Kidney (tissue), 14 donors: ENCODE results near the gene CYP19A1. TPM values are rescaled to one million over a fixed set of nuclear protein-coding genes. Genes with fewer than 3 reads are reported as not detected.
"Not testable (repeated sequence)": the region's sequence is repeated elsewhere in the genome, so short reads cannot be mapped to it uniquely, and the experiment has no call there.

Source experiments
- DNase-seq, 5 donors: peaks; one replicate each; pipeline ENCODE4 v3.0.0-alpha.2; 2013 to 2020
- FAIRE-seq: peaks from 2 replicates; lab custom pipeline; 2012; peaks lifted over from hg19 to GRCh38; lab: Jason Lieb, UNC
- H3K27ac ChIP-seq, 2 donors: one replicate each; pipeline ENCODE4 v1.7.0; 2013; ENCODE audit warnings: low read depth in 2 of 2, low read length in 2 of 2, inconsistent platforms in 1 of 2
- H3K27me3 ChIP-seq: one replicate; pipeline ENCODE4 v1.7.1; 2013; ENCODE audit warnings: low read length, inconsistent platforms; ENCODE audit not compliant: control insufficient read depth, insufficient read depth
- H3K36me3 ChIP-seq, 3 donors: one replicate each; pipeline versions ENCODE4 v1.7.0 to v1.7.1; 2013; ENCODE audit warnings: low read length in 3 of 3, control low read depth in 1 of 3, inconsistent platforms in 1 of 3; ENCODE audit not compliant: insufficient read depth in 3 of 3, control insufficient read depth in 2 of 3
- H3K4me1 ChIP-seq, 3 donors: one replicate each; pipeline versions ENCODE4 v1.7.0 to v1.7.1; 2013; ENCODE audit warnings: low read length in 3 of 3, inconsistent platforms in 1 of 3, low read depth in 1 of 3; ENCODE audit not compliant: control insufficient read depth in 2 of 3, insufficient read depth in 2 of 3
- H3K4me3 ChIP-seq, 3 donors: one replicate each; pipeline versions ENCODE4 v1.7.0 to v1.8.1; 2013; ENCODE audit warnings: low read length in 3 of 3, control low read depth in 1 of 3, inconsistent platforms in 1 of 3
- H3K9ac ChIP-seq, 3 donors: one replicate each; pipeline versions ENCODE4 v1.7.0 to v1.7.1; 2013; ENCODE audit warnings: low read length in 3 of 3, control low read depth in 1 of 3, inconsistent platforms in 1 of 3
- H3K9me3 ChIP-seq, 3 donors: one replicate each; pipeline versions ENCODE4 v1.7.0 to v1.7.1; 2013; ENCODE audit warnings: low read length in 3 of 3, control low read depth in 1 of 3, inconsistent platforms in 1 of 3; ENCODE audit not compliant: control insufficient read depth in 2 of 3, insufficient read depth in 1 of 3
- intact Hi-C: fragments of 100-400 bp; cut with DNase I; formaldehyde crosslinking; loops from one replicate; pipeline ENCODE4 v1.11.1; 2022
- polyA plus RNA-seq: library from polyadenylated mRNA; stranded (reverse); fragments of 350-450 nt; fragmentation: Illumina TruSeq; extraction: RNeasy Lipid Tissue Mini Kit (QIAGEN cat#74804); gene quantifications from one replicate; pipeline ENCODE4 v1.2.3, GENCODE V29; 2014; ENCODE audit warnings: low read depth, low replicate concordance; ENCODE audit not compliant: insufficient read depth
- total RNA-seq: library from RNA; stranded (reverse); fragmentation: NEBNext Ultra II Directional; extraction: Animal tissue kit (Norgen Biotek cat#: 25700); gene quantifications from one replicate; pipeline ENCODE4 v1.2.1, GENCODE V29; 2021
- TF ChIP-seq, protein P1 (sequence below): IDR thresholded peaks from 3 replicates; pipeline ENCODE4 v1.5.1; 2012; ENCODE audit warnings: mild to moderate bottlenecking, moderate library complexity, borderline replicate concordance; ENCODE audit not compliant: insufficient read depth; ENCODE audit errors: extremely low read depth
- donor health status: control.
- donor health status: control.
- donor health status: control.
- donor health status: control.
- donor health status: control.
- donor health status: DM: yes; HTN: yes; CAD: no.
- donor health status: Normal renal cell carcinoma (clear cell type).

CYP19A1 gene
- total and polyA plus RNA-seq, 2 donors from 2014 or later = 0.50 TPM; not detected in 1

DNA sequence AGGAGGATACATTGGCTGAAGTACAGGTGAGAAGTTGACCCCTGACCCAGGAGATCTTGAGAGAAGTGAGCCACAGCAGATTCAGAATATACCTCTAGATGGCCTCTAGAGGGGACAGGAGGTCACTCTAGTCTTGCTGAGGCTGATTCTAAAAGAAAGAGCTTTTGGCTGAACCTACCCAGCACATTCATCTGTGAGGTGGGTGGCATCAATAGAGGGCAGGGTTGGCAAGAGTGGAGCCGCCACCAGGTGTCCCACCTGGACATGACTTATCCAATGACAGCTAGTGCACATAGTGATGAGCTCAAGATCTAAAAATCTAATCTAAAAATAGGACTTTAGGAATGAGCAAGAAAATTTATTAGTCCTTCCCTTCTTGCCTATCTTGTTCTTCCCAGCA, 51.6 kb downstream of the CYP19A1 start:
- intact Hi-C loops = no loop called here
- Histone ChIP-seq H3K4me3 (no peak overlapping the region), H3K9me3 (no peaks in the 10 kb centered on the region), H3K27ac (no peak overlapping the region), H3K27me3 (no peaks in the 10 kb centered on the region), H3K4me1 (no peaks in the 10 kb centered on the region), H3K9ac (no peak overlapping the region), H3K36me3 (no peaks in the 10 kb centered on the region)
- TF ChIP-seq, protein P1, sequence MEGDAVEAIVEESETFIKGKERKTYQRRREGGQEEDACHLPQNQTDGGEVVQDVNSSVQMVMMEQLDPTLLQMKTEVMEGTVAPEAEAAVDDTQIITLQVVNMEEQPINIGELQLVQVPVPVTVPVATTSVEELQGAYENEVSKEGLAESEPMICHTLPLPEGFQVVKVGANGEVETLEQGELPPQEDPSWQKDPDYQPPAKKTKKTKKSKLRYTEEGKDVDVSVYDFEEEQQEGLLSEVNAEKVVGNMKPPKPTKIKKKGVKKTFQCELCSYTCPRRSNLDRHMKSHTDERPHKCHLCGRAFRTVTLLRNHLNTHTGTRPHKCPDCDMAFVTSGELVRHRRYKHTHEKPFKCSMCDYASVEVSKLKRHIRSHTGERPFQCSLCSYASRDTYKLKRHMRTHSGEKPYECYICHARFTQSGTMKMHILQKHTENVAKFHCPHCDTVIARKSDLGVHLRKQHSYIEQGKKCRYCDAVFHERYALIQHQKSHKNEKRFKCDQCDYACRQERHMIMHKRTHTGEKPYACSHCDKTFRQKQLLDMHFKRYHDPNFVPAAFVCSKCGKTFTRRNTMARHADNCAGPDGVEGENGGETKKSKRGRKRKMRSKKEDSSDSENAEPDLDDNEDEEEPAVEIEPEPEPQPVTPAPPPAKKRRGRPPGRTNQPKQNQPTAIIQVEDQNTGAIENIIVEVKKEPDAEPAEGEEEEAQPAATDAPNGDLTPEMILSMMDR = no peak
- DNase-seq (no peak), FAIRE-seq (no peak)

DNA sequence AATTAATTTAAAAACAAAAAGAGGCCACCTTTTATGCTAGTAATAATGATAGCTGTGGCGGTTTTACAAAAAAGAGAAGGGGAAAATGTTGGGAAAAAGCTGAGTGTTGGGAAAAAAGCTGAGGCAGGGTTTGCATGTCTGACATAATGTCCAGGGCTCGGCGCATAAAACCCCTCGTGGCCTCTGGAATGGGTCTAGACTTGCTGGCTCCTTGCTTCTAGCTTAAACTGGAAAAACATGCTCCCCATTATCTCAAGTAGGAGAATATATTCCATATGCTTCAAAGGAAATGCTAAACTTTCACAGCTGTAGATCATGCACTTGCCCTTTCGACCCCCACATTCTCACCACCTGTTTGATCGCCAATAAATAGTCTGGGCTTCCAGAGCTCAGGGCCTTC, 53.0 kb downstream of the CYP19A1 start:
- intact Hi-C loops = no loop called here
- H3K9ac ChIP-seq = no peak overlapping the region
- no peak overlapping the region for H3K4me3 ChIP-seq
- no peak overlapping the region for H3K27ac ChIP-seq
- DNase-seq (peak in 1 of 5 donors; percentile 55), FAIRE-seq (no peak)
- no peaks in the 10 kb centered on the region for H3K27me3 ChIP-seq
- H3K4me1 ChIP-seq = no peaks in the 10 kb centered on the region
- no peaks in the 10 kb centered on the region for H3K9me3 ChIP-seq
- H3K36me3 ChIP-seq = no peaks in the 10 kb centered on the region
- TF ChIP-seq, protein P1 = no peak

DNA sequence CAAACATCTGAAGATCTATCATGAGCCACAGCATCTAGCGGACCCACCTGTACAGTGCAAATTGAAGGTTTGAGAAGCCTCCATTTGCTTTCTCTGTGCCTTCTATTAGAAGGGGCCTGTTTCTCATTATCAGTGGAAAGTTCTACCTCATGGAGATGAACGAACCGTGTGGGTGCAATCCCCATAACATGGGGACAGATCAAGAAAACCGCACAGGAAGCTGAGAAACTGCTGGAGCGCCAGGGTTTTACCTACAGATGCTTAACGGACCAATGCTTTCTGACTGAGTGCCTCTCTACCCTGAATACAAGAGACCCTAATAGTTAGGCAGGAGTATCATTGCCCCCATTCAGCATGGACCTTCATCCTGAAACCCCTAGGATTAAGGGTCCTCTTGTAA, 53.5 kb downstream of the CYP19A1 start:
- TF ChIP-seq, protein P1 = no peak
- Histone ChIP-seq H3K27ac (no peak overlapping the region), H3K4me1 (no peaks in the 10 kb centered on the region), H3K9ac (no peak overlapping the region), H3K36me3 (no peaks in the 10 kb centered on the region), H3K27me3 (no peaks in the 10 kb centered on the region), H3K9me3 (no peaks in the 10 kb centered on the region), H3K4me3 (no peak overlapping the region)
- intact Hi-C loops = no loop called here
- FAIRE-seq = no peak
- DNase-seq = no peak

DNA sequence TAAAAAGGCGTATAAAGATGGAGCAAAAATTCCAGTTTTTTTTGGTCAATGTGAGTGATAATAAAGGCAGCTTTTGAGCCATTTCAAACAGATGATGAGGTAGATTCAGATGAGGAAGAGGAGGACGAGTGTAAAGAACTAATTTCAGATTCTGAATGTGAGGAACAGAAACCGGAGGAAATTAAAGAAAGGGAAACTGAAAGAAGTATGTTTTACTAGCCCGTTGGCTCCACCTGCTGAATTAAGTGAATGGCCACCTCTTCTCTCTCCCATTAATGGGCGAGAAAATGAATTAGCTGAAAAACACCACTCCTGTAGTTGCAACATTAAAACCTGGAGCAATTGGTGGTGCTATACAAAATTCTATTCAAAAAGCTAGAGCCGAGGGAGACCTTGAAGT, 55.4 kb downstream of the CYP19A1 start:
- intact Hi-C loops = no loop called here
- FAIRE-seq = no peak
- no peak overlapping the region for H3K9ac ChIP-seq
- H3K36me3 ChIP-seq = no peaks in the 10 kb centered on the region
- H3K4me1 ChIP-seq = no peaks in the 10 kb centered on the region
- H3K27ac ChIP-seq = no peak overlapping the region
- TF ChIP-seq, protein P1 = no peak
- no peaks in the 10 kb centered on the region for H3K27me3 ChIP-seq
- no peaks in the 10 kb centered on the region for H3K9me3 ChIP-seq
- DNase-seq = no peak
- H3K4me3 ChIP-seq = no peak overlapping the region

GRCh38 chr15:51282241-51282640, 56.2 kb downstream of the CYP19A1 start:
- H3K27me3 ChIP-seq, H3K9me3 ChIP-seq, H3K9ac ChIP-seq, H3K36me3 ChIP-seq, H3K27ac ChIP-seq, intact Hi-C loops, H3K4me3 ChIP-seq, FAIRE-seq, H3K4me1 ChIP-seq: not testable (repeated sequence)
- peak in 1 of 5 donors; percentile 63 for DNase-seq
